Measurements from ENCODE around the gene OXER1. TPM values are rescaled to one million over a fixed set of nuclear protein-coding genes. Genes with fewer than 3 reads are reported as not detected.

The OXER1 gene
- total RNA-seq, 1 donor from 2014 or later: 1.1 TPM

Small RNAs within 50 kb of the gene (small RNA-seq; reads per million reads assigned to genes)
- gene RNU6-137P (ENCODE audit: low replicate concordance): not detected

Other genes with a start within 250 kb of the OXER1 start
- 34.3 TPM for gene MTA3, start 195.5 kb downstream of the OXER1 start, total RNA-seq
- 7.0 TPM for gene HAAO, start 28.4 kb upstream of the OXER1 start, total RNA-seq

All from skin of body (tissue), 2 donors.